GM19193 (cell line): Measurements from ENCODE around the gene SLC29A3.

Experiments
- POLR2A ChIP-seq: IDR thresholded peaks from 4 replicates; pipeline ENCODE4 v1.6.1; 2011; ENCODE audit not compliant: insufficient read depth, insufficient read length; ENCODE audit errors: extremely low read depth

SLC29A3 gene

DNA sequence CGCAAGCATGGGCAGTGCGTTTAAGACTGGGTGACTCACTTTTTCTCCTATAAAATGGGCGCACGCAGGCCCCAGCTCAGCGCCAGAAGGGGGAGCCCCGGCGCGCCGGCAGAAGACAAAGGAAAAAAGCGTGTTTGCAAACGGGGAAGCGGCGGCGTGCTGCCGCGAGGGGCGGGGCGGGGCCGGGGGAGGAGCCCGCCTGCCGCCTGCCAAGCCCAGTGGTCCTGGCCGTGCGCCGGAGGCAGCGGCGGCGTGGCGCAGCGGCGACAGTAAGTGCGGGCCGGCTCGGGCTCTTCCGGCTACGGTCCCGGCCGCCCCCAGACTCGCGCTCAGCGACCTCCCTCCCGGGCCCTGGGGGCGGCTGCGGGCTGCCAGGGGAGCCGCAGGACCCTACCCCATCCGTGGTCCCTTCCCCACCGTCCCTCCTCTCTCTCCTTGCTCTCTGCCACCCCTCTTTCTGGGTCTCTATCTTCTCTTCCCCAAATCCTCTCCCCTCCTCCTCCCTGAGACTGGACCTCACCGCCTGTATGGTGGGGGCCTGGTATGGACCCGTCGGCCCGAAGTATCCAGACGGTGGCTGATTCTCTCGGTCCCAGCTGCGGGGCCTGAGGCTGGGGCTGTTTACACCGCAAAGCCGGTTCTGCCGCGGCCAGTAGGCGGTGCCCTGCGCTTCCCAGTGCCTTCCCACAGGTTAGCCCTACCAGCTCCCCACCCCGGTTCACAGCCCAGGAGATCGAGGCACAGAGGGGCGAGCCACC lies at the start of gene SLC29A3:
Gene SLC29A3, plus strand, starts transcription at position 218 of the 758 bp plus-strand sequence. Its CDS starts 51 bp downstream, at position 269.
- TF ChIP-seq POLR2A, result peak; percentile 35

DNA sequence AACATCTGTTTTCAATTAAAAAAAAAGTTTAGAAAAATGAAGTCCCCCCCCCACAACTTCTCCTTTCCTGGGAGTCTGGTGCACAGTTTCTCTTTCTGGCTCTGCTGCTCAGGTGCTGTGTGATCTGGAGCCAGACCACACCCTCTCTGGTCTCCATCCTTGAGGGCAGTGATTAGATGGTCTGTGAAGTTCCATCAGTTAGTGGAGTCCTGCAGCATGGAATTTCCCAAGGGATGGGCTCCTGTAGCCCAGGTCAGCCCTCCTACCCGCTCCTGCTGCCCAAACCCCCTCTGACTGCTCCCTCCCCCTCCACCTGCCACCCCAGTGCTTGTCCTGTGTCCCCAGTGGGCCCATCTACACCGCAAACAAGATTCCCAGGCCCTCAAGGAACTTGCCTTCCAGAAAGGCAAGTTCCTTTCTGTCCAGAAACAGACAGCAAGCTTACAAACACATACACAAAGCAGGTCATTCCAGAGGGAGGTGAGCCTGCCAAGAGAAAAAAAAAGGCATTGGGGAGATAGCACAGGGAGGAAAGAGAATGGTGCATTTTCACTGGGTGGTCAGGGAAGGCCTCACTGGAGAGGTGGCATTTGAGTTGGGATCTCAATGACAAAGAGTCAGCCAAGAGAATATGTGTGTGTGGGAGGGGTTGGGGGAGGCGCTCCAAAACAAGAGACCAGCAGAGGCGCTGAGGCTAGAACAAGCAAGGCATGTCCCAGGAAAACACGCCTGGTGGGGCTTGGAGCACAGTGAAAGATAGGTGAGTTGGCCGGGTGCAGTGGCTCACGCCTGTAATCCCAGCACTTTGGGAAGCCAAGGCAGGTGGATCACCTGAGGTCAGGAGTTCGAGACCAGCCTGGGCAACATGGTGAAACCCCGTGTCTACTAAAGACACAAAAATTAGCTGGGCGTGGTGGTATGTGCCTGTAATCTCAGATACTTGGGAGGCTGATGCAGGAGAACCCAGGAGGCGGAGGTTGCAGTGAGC lies 49.5 kb upstream of the SLC29A3 start:
- TF ChIP-seq POLR2A, result no peak

DNA sequence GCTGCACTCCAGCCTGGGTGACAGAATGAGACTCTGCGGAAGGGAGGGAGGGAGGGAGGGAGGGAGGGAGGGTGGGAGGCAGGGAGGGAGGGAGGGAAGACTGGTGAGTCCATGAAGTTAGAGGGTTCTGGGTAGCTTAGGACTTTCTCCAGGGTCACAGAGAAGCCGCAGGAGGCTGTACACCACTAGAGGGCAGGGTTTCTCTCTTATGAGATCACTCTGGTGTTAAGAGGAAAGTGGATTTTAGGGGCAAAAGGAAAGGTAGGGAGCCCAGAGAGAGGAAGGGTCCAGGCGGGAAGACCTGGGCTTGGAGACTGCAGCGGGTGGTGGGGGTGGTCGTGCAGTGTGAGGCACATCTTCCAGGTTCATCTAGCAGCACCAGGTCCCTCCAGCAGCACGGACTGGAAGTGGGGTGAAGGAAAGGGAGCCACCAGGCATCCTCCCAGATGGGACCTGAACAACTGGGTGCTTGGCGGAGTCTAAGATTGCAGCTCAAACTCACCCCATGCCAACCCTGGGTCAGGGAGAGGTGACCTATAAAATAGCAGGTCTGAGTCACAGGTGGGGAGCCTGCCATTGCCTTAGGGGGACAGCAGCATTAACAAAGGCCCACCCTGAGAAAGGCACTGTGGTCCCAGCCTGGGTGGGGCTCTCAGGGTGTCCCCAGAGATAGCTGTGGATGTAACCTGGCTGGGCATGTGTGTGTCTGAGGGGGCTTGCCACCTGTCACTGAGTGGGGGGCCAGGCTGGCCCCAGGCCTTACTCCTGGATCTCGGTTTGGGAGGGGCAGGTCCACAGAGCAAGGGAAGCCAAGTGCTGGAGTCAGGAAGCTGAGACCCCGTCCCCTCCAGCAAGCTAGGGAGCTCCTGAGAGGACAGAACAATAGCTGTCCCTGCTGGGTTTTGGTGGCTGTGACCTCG lies 48.5 kb upstream of the SLC29A3 start:
- no peak for TF ChIP-seq POLR2A

GRCh38 chr10:71271662-71272055 lies 47.4 kb upstream of the SLC29A3 start:
- TF ChIP-seq POLR2A, result no peak

- no peak for TF ChIP-seq POLR2A
These were observed 46.8 kb upstream of the SLC29A3 start for GRCh38 chr10:71272056-71272771.

DNA sequence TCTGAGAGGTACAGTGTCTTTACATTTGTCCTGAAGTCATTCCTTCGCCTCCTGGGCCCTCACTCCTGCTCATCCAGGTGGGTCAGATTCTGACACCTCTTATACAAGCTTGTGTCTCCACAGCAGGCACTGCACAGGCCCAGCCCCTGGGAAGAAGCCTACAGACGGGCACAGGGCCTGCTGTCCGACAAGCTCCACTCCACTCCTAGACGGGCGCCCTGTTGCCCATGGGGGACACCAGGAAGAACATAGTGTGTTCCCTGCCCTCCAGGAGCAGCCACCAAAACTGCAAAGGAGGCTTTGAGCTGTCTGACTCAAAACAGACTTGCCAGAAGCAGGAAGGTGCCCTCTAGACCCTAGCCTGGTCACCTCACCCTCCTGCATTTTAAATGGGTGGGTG lies 45.6 kb upstream of the SLC29A3 start:
- TF ChIP-seq POLR2A, result no peak

- TF ChIP-seq POLR2A, result no peak
These were observed 43.9 kb upstream of the SLC29A3 start for GRCh38 chr10:71274901-71275796.

GRCh38 chr10:71276873-71277272 lies 42.2 kb upstream of the SLC29A3 start:
- no peak for TF ChIP-seq POLR2A

DNA sequence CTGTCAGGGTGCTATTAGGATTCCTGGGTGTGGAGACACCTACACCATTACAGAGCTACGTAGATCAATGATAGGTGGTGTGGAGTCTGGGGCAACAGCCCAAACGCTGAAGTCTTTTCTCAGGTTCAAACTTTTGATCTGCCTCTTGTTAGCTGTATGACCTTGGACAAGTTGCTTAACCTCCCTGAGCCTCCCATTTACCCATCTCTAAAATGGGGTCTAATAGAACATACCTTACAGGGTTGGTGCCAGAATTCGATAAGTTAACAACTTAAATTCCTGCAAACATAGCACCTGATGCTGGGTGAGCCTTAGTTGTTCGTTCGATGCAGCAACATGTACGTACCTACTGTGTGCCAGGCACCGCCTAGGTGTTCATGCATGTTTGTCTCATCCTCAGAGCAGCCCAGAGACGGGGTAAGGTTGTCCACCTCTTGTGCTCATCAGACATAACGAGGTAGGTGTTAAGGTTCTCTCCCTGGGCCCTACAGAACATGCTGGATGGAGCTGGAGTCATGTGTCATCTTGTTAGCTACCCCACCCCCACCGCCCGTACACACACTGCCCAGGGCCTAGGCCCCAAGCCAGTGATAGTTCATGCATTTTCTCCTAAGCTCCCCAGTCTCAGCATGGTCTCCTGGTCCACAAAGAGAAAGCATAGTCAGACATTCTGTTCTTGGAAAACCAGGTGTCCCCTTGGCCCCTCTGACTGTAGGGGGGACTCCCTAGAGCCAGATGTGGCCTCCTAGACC lies 41.0 kb upstream of the SLC29A3 start:
- TF ChIP-seq POLR2A, result no peak

GRCh38 chr10:71278691-71279588 lies 40.1 kb upstream of the SLC29A3 start:
- no peak for TF ChIP-seq POLR2A

GRCh38 chr10:71279590-71280170 lies 39.4 kb upstream of the SLC29A3 start:
- TF ChIP-seq POLR2A, result no peak

GRCh38 chr10:71280216-71280615 lies 38.8 kb upstream of the SLC29A3 start:
- no peak for TF ChIP-seq POLR2A
